Stimulated activated CD4-positive, alpha-beta T cell treated with anti-CD3 and anti-CD28 coated beads, Interleukin-12 subunit alpha, Interleukin-12 subunit beta, amount 100 ng/mL, for 4 hours (primary cell): Measurements from ENCODE around the gene ESPNL.
"Not testable (repeated sequence)": the region's sequence is repeated elsewhere in the genome, so short reads cannot be mapped to it uniquely, and the experiment has no call there.

Source experiments
- DNase-seq: peaks from one replicate; pipeline ENCODE4 v3.0.0-alpha.2; 2020

Gene ESPNL

GRCh38 chr2:238160206-238161129 is 60.3 kb downstream of the ESPNL start:
- no peak for DNase-seq

GRCh38 chr2:238161291-238162051 is 61.3 kb downstream of the ESPNL start:
- no peak for DNase-seq

DNA sequence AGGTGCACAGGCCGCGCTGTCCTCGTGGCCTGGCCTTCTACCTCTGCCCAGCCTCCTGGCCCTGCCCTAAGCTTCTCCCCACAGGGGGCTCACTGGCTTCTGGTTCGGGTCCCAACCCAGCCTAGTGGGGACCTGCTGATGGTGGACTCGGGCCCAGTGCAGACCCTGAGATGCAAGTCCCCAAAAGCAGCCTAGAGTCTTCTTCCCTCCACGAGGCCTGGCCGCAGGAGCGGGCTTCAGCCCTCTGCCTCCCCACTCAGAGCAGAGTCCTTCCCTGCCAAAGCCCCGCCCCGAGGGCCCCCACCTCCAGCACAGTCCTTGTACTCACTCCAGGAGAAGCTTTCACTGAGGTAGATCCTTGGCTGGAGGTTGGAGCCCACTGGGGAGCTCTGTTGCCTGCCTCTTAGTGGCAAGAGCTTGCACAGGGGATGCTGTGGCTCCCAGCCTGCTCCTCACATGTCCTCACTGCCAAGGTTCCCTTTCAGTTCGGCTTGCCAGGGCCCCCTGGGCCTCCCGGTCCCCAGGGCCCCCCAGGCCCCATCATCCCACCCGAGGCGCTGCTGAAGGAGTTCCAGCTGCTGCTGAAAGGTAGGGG is 62.2 kb downstream of the ESPNL start:
- DNase-seq, result no peak

DNA sequence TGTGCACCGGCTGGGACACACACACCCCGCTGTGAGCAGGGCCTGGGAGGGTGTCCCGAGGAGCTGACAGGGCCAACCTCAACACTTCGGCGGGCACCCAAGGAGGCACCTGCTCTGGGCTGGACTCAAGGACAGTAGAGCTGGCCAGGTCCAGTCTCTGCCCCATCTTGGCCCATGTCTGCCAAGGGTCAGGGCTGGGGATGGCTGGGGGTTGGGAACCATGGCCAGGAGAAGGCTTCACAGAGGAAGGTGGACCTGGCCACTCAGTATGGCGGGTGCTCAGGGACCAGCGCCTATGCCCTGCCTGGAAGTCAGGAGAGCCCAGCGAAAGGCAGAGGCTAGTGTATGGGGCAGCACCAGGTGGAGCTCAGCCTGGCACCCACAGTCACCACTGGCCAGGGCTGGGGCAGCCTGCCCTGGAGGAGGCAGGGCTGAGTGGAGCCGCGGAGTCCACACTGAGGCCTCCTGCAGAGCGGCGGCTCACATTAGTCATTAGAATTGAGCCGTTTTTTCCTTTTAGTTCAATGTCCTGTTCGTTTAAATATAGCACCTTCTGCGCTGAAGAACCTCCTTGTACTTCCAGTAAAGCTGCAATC is 62.8 kb downstream of the ESPNL start:
- no peak for DNase-seq

DNA sequence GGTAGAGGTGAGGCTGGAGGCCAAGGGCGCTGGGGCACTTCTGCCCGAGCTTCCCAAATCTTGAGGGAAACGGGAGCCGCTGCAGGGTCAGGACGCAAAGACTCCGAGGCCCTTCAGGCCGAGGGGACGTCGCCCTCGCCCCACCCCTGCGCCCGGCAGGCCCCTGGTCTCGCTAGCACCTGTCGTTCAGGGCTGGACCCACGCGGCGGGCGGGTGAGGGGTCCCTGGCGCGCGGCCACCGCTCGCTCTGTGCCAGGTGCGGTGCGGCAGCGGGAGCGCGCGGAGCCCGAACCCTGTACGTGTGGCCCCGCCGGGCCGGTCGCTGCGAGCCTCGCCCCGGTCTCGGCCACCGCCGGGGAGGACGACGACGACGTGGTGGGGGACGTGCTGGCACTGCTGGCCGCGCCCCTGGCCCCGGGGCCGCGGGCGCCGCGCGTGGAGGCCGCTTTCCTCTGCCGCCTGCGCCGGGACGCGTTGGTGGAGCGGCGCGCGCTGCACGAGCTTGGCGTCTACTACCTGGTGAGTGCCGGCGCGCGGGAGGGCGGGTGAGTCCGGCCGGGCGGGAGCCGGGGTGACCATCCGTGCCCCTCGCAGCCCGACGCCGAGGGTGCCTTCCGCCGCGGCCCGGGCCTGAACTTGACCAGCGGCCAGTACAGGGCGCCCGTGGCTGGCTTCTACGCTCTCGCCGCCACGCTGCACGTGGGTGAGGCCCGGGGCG is 63.5 kb downstream of the ESPNL start:
- DNase-seq, result no peak

DNA sequence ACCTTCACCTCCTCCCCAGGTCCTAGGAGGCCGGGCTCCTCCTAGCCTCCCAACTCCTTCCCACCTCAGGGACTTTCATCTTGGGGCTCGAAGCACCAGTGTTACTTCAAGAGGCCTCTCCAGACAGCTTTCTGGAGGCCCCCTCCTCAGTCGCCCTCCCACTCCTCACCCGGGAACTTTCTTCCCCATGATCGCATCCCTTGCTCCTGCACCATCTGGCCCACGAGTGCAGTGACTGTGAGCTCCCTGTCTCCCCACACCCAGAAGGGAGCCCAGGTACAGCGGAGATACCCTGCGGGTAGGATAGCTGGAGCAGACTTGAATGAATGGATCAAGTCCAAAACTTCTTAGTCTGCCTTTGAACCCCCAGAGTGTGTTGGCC is 64.8 kb downstream of the ESPNL start:
- no peak for DNase-seq

GRCh38 chr2:238165288-238165921 is 65.3 kb downstream of the ESPNL start:
- DNase-seq, result no peak

DNA sequence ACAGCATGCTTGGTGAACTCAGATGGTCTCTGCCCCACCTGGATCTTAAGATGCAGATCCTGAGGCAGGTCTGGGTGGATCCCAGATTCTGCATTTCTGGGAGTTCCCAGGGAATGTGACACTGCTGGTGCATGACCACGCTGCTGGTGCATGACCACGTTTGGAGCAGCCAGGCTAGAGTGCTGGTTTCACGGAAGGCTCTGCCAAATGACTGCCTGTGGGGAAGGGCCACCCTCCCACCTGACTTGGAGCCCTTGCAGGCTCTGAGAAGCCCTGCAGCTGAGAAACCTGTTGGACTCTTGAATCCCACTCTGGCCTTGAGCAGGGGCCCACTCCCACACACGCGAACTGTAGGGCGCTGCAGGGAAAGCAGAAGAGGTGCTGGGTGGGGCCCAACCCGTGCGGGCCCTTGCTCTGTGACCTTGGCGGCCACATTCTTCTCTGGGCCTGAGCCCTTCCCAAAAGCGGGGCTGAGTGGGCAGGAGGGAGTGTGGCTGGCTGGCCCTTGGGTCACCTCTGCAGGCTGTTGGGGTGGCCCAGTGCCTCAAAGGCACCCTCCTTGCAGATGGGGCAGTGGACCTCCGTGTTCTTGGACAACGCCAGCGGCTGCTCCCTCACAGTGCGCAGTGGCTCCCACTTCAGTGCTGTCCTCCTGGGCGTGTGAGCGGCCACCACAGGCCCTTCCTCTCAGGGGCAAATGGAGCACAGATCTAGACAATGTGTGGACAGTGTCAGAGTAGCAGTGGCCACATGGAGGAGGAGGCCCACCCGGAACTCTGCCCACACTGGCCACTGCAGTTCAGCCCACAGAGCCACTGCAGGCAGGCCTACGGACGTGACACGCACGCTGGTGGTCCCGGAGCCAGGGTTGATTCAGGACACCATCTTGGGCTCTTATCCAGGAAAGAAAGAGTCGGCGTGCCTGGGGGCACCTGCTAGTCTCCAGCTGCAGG is 66.5 kb downstream of the ESPNL start:
- no peak for DNase-seq

GRCh38 chr2:238167344-238167715 is 67.2 kb downstream of the ESPNL start:
- DNase-seq, result no peak

GRCh38 chr2:238167761-238168160 is 67.6 kb downstream of the ESPNL start:
- DNase-seq, result no peak

- DNase-seq, result no peak
These were observed 68.3 kb downstream of the ESPNL start for GRCh38 chr2:238168196-238169047.

GRCh38 chr2:238169048-238169707 is 69.0 kb downstream of the ESPNL start:
- DNase-seq, result no peak

DNA sequence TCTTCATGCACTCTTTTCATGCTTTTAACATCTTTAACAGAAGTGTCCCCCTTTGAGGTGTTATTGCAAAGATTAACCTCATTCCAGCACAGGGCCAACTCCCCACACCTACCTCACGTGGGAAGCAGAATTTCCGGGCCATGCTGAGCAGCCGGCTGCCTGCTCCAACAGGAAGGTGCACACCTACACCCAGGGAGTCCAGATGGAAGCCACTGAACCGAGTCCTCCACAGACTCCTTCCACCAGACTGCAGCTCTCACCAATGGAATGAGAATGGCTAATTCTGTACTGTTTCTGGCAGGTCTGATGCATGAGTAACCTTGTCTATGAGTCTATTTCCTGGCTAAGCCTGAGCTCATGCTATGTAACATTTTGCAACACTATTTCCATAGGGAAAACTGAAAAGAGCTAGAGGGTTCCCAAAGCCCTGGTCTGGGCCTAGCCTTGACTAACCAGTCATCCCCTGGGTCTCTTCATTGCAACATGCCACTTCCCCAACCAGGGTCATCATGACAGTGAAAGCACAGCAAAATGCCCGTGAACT is 69.6 kb downstream of the ESPNL start:
- DNase-seq, result no peak

DNA sequence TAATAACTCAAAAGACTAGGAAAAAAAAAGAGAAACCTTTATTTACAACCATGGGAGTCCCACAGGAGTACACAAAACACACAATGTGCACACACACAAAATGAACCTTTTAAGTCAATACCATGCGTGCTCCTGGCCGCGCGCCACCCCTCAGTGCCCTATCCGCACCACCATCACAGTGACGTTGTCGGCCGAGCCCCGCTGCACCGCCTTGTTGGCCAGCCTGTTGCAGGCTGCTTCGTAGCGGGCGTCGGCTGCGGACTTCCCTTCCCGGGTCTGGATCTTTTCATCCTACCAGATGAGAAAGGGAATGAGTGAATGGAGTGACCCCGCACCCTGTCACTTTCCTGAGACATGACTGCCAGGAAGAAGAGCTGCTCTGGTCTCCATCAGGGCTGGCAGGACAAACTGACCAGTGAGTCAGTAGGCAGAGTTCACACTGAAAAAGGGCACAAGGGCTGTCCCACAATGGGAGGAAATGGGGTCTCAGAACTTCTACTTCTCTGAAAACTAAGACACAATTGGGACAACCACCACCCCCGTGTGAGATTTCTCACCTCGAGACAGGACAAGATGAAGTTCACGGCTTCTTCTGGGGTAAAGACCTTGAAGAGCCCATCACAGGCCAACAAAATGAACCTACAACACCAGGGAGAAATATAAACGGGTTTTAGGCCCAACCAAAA is 70.4 kb downstream of the ESPNL start:
- no peak for DNase-seq

GRCh38 chr2:238171072-238171431 is 70.9 kb downstream of the ESPNL start:
- DNase-seq, result not testable (repeated sequence)

DNA sequence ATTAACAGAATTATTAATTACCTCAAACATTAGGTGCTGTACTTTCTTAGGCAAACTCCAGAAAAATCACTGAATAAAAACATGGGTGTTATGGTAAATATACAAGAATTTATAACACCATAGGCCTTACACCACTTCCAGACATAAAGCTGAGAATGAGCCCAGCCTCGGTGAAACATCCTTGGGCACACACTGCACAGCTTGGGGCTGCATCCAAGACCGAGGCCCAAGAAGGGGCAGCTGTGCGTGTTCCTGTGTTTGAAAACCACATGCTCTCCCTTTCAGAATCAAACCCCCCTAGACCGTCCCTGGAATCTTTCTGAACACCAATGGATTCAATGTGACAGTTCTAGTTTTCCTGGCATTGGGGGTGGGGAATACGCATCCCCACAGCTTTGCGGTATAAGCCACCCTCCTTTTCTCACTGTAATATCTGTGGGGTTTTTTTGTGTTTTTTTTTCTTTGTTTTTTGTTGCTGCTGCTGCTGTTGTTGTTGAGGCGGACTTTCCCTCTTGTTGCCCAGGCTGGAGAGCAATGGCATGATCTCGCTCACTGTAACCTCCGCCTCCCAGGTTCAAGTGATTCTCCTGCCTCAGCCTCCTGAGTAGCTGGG is 71.5 kb downstream of the ESPNL start:
- no peak for DNase-seq

DNA sequence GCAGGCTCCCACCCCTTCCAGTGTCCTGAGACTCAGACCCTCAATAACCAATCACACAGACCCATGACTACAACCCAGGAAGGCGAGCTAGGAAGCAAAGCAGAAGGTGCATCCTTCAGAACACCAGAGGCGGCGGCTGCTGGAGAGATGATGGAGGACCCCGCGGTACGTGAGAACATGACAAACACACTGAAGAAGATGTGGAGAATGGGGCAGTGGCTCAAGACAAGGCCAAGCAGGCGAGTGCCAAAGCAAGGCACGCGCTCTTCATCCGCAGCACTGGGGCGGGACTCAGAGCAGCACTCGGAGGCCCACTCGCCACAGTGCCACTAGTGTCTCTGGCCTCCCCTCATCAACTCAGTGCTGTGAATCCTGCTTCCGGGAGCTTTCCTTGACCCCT is 72.3 kb downstream of the ESPNL start:
- DNase-seq, result no peak

GRCh38 chr2:238173692-238174091 is 73.6 kb downstream of the ESPNL start:
- no peak for DNase-seq
